K562 (cell line): Measurements from ENCODE around the gene ZNF628. TPM values are rescaled to one million over a fixed set of nuclear protein-coding genes. Genes with fewer than 3 reads are reported as not detected.
A peak's percentile ranks its signal among the peaks of the same experiment; 100 is the strongest.

Source experiments
- BCOR ChIP-seq: fragments of 450-650 bp; IDR thresholded peaks from 2 replicates; pipeline ENCODE4 v1.6.1; 2016
- CEBPB ChIP-seq: fragments of 450-650 bp; IDR thresholded peaks from 2 replicates; pipeline ENCODE4 v1.6.1; 2016; ENCODE audit warnings: missing genetic modification characterization, missing compliant biosample characterization
- CTBP1 ChIP-seq: fragments of 450-650 bp; IDR thresholded peaks from 2 replicates; pipeline ENCODE4 v1.6.1; 2016; ENCODE audit warnings: borderline replicate concordance
- GABPA ChIP-seq: fragments of 200-800 bp; sonication (Bioruptor generic); conservative IDR thresholded peaks from 2 replicates; pipeline ENCODE4 v1.6.1; 2016; ENCODE audit warnings: low read depth, missing genetic modification characterization, missing compliant biosample characterization
- HDGF ChIP-seq: fragments of 450-650 bp; IDR thresholded peaks from 2 replicates; pipeline ENCODE4 v1.6.1; 2016
- KAT8 ChIP-seq: fragments of 450-650 bp; IDR thresholded peaks from 2 replicates; pipeline ENCODE4 v1.6.1; 2016; ENCODE audit warnings: low read depth, mild to moderate bottlenecking
- MECOM ChIP-seq: fragments of 250-450 bp; sonication (Bioruptor Pico); IDR thresholded peaks from 2 replicates; pipeline ENCODE4 v1.8.0; 2022; ENCODE audit warnings: inconsistent platforms
- MEF2D ChIP-seq: conservative IDR thresholded peaks from 2 replicates; pipeline ENCODE4 v1.6.1; 2016; ENCODE audit warnings: low read depth, missing genetic modification characterization, missing compliant biosample characterization
- NFIC ChIP-seq: fragments of 450-650 bp; IDR thresholded peaks from 2 replicates; pipeline ENCODE4 v1.6.1; 2017; ENCODE audit warnings: mild to moderate bottlenecking, inconsistent platforms
- RAD21 ChIP-seq, 2 experiments: fragments of 250-450 bp in 1 of 2; fragments of 450-650 bp in 1 of 2; sonication (Bioruptor Pico) in 1 of 2; formaldehyde crosslinking in 1 of 2; IDR thresholded peaks in 1 of 2; conservative IDR thresholded peaks in 1 of 2; 2 replicates each; pipeline versions ENCODE4 v1.4.0 to v1.8.0; 2020 to 2022; ENCODE audit warnings: mild to moderate bottlenecking in 2 of 2, moderate library complexity in 1 of 2
- RAD51 ChIP-seq: fragments of 450-650 bp; IDR thresholded peaks from 2 replicates; pipeline ENCODE4 v1.7.1; 2016; ENCODE audit warnings: low read depth, mild to moderate bottlenecking, borderline replicate concordance
- STAT5A ChIP-seq: IDR thresholded peaks from 2 replicates; pipeline ENCODE4 v1.6.1; 2012; ENCODE audit warnings: low read length, inconsistent platforms, borderline replicate concordance
- TEAD4 ChIP-seq, 2 experiments: sonication (generic) in 1 of 2; formaldehyde crosslinking in 1 of 2; IDR thresholded peaks; 2 replicates each; pipeline versions ENCODE4 v1.6.1 to v1.8.0; 2012 to 2022; ENCODE audit warnings: borderline replicate concordance in 1 of 2, inconsistent platforms in 1 of 2, low read length in 1 of 2, mild to moderate bottlenecking in 1 of 2, missing genetic modification reagents in 1 of 2
- ZNF584 ChIP-seq: fragments of 200-800 bp; sonication (Bioruptor generic); IDR thresholded peaks from 2 replicates; pipeline ENCODE4 v1.6.1; 2016; ENCODE audit warnings: low read depth, mild to moderate bottlenecking, missing genetic modification characterization, missing compliant biosample characterization
- ZNF644 ChIP-seq: fragments of 200-800 bp; sonication (Bioruptor generic); IDR thresholded peaks from 2 replicates; pipeline ENCODE4 v1.6.1; 2016; ENCODE audit warnings: low read depth, missing genetic modification characterization, missing compliant biosample characterization
- polyA plus RNA-seq, 8 experiments: library from polyadenylated mRNA; depleted of rRNA in 4 of 8; stranded (reverse) in 5 of 8; unstranded in 3 of 8; fragments of >200 nt; fragmentation: Nextera tagmentation in 2 of 8; fragmentation: Illumina TruSeq in 1 of 8; extraction: Ambion mirVana in 2 of 8; extraction: Trizol in 1 of 8; gene quantifications; 2 replicates each; pipeline versions ENCODE4 v1.2.1 to v1.2.3, GENCODE V29; 2011 to 2014; ENCODE audit warnings: inconsistent platforms in 1 of 8, missing spikeins in 1 of 8
- total RNA-seq, 7 experiments: library from RNA; depleted of rRNA in 6 of 7; stranded (reverse); fragments of >200 nt in 6 of 7; fragmentation: Illumina TruSeq in 2 of 7; extraction: Trizol in 2 of 7; gene quantifications; 2 replicates each; pipeline versions ENCODE4 v1.2.1 to v1.2.3, GENCODE V29; 2011 to 2021; ENCODE audit warnings: low replicate concordance in 1 of 7
- TF ChIP-seq, protein P1 (sequence below), 2 experiments: fragments of 450-650 bp; IDR thresholded peaks; 2 replicates each; pipeline ENCODE4 v1.6.1; 2016; ENCODE audit warnings: mild to moderate bottlenecking in 2 of 2, borderline replicate concordance in 1 of 2, low read depth in 1 of 2, moderate library complexity in 1 of 2
- TF ChIP-seq, protein P2 (sequence below), 3 experiments: IDR thresholded peaks in 2 of 3; conservative IDR thresholded peaks in 1 of 3; 2 replicates each; pipeline ENCODE4 v1.5.1; 2011 to 2012; ENCODE audit warnings: low read length in 3 of 3, mild to moderate bottlenecking in 3 of 3, control low read depth in 2 of 3, improper control_type of control experiment in 1 of 3, inconsistent platforms in 1 of 3, low read depth in 1 of 3, mixed read lengths in 1 of 3, moderate library complexity in 1 of 3; ENCODE audit not compliant: insufficient read depth in 2 of 3

The ZNF628 gene
- total and polyA plus RNA-seq, 9 of the 15 experiments (the other 6 are each of a cell fraction or from before 2014, with no cell fraction given), result 0.13 to 13.6 (median 2.2) TPM; not detected in 3

GRCh38 chr19:55467236-55468053 lies 9.0 kb upstream of the ZNF628 start (continued):
- TF ChIP-seq BCOR (peak; percentile 3; the same call in 1 of the 2 replicates), CEBPB (tag) (peak; percentile 87), STAT5A (peak; percentile 52), GABPA (tag) (peak; percentile 57), KAT8 (no peak), HDGF (peak; percentile 45; the same call in 1 of the 2 replicates), ZNF644 (tag) (peak; percentile 82), MECOM (CRISPR knock-in tag) (peak; percentile 100), MEF2D (tag) (no peak), RAD21 (CRISPR knock-in tag; conservative IDR thresholded peaks at IDR 0.05 in 1 of 2, IDR thresholded peaks at IDR 0.05 in 1 of 2) (peak; percentile 55 to 72), ZNF584 (CRISPR knock-in tag) (0 out of 2 replicates have a peak, but pooled peaks have one; percentile 21), NFIC (peak; percentile 74), CTBP1 (peak; percentile 97), TEAD4 (IDR thresholded peaks at IDR 0.05; ENCODE audit: low read length) (peak; percentile 85), TEAD4 (CRISPR knock-in tag; IDR thresholded peaks at IDR 0.05; ENCODE audit: borderline replicate concordance) (no peak), RAD51 (no peak)
- TF ChIP-seq, protein P1, sequence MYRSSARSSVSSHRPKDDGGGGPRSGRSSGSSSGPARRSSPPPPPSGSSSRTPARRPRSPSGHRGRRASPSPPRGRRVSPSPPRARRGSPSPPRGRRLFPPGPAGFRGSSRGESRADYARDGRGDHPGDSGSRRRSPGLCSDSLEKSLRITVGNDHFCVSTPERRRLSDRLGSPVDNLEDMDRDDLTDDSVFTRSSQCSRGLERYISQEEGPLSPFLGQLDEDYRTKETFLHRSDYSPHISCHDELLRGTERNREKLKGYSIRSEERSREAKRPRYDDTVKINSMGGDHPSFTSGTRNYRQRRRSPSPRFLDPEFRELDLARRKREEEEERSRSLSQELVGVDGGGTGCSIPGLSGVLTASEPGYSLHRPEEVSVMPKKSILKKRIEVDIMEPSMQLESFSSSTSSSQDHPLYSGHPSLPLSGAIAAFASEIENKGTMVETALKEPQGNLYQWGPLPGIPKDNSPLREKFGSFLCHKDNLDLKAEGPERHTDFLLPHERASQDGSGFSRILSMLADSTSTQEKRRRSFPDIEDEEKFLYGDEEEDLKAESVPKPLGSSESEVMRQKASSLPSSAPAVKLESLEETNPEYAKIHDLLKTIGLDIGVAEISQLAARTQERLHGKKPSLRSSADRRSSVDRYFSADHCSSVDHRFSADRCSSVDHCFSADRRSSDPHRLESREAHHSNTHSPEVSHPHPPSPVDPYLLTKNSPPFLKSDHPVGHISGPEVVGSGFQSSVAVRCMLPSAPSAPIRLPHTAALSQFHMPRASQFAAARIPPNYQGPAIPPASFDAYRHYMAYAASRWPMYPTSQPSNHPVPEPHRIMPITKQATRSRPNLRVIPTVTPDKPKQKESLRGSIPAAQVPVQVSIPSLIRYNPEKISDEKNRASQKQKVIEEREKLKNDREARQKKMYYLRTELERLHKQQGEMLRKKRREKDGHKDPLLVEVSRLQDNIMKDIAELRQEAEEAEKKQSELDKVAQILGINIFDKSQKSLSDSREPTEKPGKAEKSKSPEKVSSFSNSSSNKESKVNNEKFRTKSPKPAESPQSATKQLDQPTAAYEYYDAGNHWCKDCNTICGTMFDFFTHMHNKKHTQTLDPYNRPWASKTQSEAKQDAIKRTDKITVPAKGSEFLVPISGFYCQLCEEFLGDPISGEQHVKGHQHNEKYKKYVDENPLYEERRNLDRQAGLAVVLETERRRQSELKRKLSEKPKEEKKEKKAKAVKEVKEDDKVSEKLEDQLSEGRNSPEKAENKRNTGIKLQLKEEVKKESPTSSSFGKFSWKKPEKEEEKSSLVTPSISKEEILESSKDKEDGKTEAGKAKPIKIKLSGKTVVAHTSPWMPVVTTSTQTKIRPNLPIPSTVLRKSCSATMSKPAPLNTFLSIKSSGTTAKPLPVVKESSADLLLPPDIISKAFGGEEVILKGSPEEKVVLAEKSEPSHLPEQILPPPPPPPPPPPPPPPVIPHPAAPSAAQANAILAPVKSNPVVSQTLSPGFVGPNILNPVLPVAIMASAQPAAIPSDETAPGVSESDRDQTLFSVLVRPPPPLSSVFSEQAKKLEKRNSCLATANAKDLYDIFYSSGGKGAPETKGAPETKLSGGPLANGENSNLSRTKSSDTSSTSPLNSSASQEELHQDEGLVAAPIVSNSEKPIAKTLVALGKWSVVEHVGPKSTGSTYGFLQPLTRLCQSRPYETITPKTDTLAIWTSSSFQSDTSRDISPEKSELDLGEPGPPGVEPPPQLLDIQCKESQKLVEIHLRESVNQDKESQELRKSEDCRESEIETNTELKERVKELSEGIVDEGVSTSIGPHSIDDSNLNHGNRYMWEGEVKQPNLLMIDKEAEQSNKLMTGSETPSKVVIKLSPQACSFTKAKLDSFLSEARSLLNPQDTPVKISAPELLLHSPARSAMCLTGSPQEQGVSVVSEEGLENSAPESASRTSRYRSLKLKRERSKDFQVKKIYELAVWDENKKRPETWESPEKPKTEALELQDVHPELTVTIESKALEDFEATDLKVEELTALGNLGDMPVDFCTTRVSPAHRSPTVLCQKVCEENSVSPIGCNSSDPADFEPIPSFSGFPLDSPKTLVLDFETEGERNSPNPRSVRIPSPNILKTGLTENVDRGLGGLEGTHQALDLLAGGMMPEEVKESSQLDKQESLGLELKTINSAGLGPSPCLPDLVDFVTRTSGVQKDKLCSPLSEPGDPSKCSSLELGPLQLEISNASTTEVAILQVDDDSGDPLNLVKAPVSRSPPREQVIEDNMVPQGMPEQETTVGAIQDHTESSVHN (IDR thresholded peaks at IDR 0.05; ENCODE audit: borderline replicate concordance in 1 of 2, low read depth in 1 of 2), result 0 out of 4 replicates have a peak, but pooled peaks of 1 of the 2 experiments have one; percentile 47
- TF ChIP-seq, protein P2, sequence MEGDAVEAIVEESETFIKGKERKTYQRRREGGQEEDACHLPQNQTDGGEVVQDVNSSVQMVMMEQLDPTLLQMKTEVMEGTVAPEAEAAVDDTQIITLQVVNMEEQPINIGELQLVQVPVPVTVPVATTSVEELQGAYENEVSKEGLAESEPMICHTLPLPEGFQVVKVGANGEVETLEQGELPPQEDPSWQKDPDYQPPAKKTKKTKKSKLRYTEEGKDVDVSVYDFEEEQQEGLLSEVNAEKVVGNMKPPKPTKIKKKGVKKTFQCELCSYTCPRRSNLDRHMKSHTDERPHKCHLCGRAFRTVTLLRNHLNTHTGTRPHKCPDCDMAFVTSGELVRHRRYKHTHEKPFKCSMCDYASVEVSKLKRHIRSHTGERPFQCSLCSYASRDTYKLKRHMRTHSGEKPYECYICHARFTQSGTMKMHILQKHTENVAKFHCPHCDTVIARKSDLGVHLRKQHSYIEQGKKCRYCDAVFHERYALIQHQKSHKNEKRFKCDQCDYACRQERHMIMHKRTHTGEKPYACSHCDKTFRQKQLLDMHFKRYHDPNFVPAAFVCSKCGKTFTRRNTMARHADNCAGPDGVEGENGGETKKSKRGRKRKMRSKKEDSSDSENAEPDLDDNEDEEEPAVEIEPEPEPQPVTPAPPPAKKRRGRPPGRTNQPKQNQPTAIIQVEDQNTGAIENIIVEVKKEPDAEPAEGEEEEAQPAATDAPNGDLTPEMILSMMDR (IDR thresholded peaks at IDR 0.05 in 2 of 3, conservative IDR thresholded peaks at IDR 0.05 in 1 of 3; ENCODE audit: insufficient read depth in 2 of 3, low read depth in 1 of 3, low read length in 3 of 3), result peak; percentile 93 to 99 (median 95)
